Loucy (cell line): ENCODE results near the gene ITGB3.
"Not testable (repeated sequence)": the region's sequence is repeated elsewhere in the genome, so short reads cannot be mapped to it uniquely, and the experiment has no call there.

Experiments
- H2AFZ ChIP-seq: fragments of 200-600 bp; sonication (generic); 2 replicates; pipeline ENCODE4 v1.6.0; 2016; ENCODE audit warnings: antibody characterized with exemption, mild to moderate bottlenecking, low read length, moderate library complexity
- H3F3A ChIP-seq: fragments of 200-600 bp; 2 replicates; pipeline ENCODE4 v1.6.0; 2016; ENCODE audit warnings: antibody characterized with exemption, low read depth, mild to moderate bottlenecking
- H3K27me3 ChIP-seq: fragments of 200-600 bp; sonication (generic); 2 replicates; pipeline ENCODE4 v1.6.1; 2014; ENCODE audit warnings: low read length, mild to moderate bottlenecking; ENCODE audit not compliant: insufficient read depth, poor library complexity, severe bottlenecking
- H3K36me3 ChIP-seq: fragments of 200-600 bp; sonication (generic); 2 replicates; pipeline ENCODE4 v1.6.1; 2016; ENCODE audit warnings: low read length; ENCODE audit not compliant: insufficient read depth
- H3K4me1 ChIP-seq: fragments of 200-600 bp; sonication (generic); 2 replicates; pipeline ENCODE4 v1.5.1; 2014; ENCODE audit warnings: low read length, mild to moderate bottlenecking; ENCODE audit not compliant: insufficient read depth, poor library complexity, severe bottlenecking
- H3K4me2 ChIP-seq: fragments of 200-600 bp; sonication (generic); 2 replicates; pipeline ENCODE4 v1.6.0; 2014; ENCODE audit warnings: antibody characterized with exemption, low read length, low read depth, mild to moderate bottlenecking; ENCODE audit not compliant: poor library complexity, severe bottlenecking
- H3K4me3 ChIP-seq: fragments of 200-600 bp; sonication (generic); 2 replicates; pipeline ENCODE4 v1.5.1; 2014; ENCODE audit warnings: low read length, mild to moderate bottlenecking, mixed read lengths; ENCODE audit not compliant: poor library complexity, severe bottlenecking
- H3K79me2 ChIP-seq: fragments of 200-600 bp; sonication (generic); 2 replicates; pipeline ENCODE4 v1.6.1; 2014; ENCODE audit warnings: low read length; ENCODE audit not compliant: insufficient read depth
- H3K9ac ChIP-seq: fragments of 200-600 bp; sonication (generic); 2 replicates; pipeline ENCODE4 v1.6.0; 2014; ENCODE audit warnings: mild to moderate bottlenecking, low read depth, low read length, moderate library complexity; ENCODE audit not compliant: poor library complexity, severe bottlenecking
- H3K9me2 ChIP-seq: fragments of 200-600 bp; sonication (generic); replicated peaks from 2 replicates; pipeline ENCODE4 v1.6.1; 2016; ENCODE audit warnings: low read depth, low read length, mixed read lengths
- H3K9me3 ChIP-seq: fragments of 200-600 bp; sonication (generic); 2 replicates; pipeline ENCODE4 v1.6.1; 2014; ENCODE audit warnings: mild to moderate bottlenecking, antibody characterized with exemption, low read length, low read depth; ENCODE audit not compliant: insufficient read depth
- H4K20me1 ChIP-seq: fragments of 200-600 bp; sonication (generic); 2 replicates; pipeline ENCODE4 v1.6.0; 2014; ENCODE audit warnings: antibody characterized with exemption, low read length, mild to moderate bottlenecking; ENCODE audit not compliant: insufficient read depth, poor library complexity, severe bottlenecking
- EZH2phosphoT487 ChIP-seq: fragments of 200-600 bp; IDR thresholded peaks from 2 replicates; pipeline ENCODE4 v1.6.1; 2018; ENCODE audit warnings: antibody characterized with exemption, mild to moderate bottlenecking, moderate library complexity, borderline replicate concordance
- TF ChIP-seq, protein P1 (sequence below): fragments of 200-600 bp; sonication (generic); conservative IDR thresholded peaks from 2 replicates; pipeline ENCODE4 v1.5.1; 2014; ENCODE audit warnings: mild to moderate bottlenecking, antibody characterized with exemption, low read length

ITGB3 gene

DNA sequence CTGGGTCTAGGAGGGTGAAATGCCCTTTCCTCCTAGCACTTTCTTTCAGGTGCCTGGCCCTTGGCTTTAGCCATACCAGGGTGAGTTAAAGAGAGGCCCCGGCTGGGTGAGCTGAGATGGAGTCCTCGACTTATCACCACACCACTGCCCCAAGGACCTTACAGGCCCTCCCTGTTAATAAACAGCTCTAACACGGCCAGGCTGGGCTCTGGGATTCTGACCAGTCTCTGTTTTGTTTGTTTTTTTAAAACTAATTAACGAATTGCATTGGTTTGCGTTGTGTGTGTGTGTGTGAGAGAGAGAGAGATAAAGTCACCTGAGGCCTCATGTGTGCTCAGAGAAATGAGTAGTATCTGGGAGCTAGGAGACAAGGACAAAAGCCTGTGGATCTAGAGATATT is 30.2 kb upstream of the ITGB3 start:
- Histone ChIP-seq H3K36me3 (no peaks in the 10 kb centered on the region), H3K4me2 (no peak overlapping the region), H4K20me1 (no peaks in the 10 kb centered on the region), H3K4me3 (no peak overlapping the region), H3F3A (no peaks in the 10 kb centered on the region; the same call in 1 of the 2 replicates), H3K9me2 (no peaks in the 10 kb centered on the region), H2AFZ (no peak overlapping the region), H3K9me3 (no peaks in the 10 kb centered on the region; the same call in 1 of the 2 replicates), H3K27me3 (no peaks in the 10 kb centered on the region), H3K4me1 (peaks cover 49% of the 10 kb centered on the region), H3K9ac (no peak overlapping the region), H3K79me2 (no peaks in the 10 kb centered on the region)
- no peak for TF ChIP-seq EZH2phosphoT487
- TF ChIP-seq, protein P1, sequence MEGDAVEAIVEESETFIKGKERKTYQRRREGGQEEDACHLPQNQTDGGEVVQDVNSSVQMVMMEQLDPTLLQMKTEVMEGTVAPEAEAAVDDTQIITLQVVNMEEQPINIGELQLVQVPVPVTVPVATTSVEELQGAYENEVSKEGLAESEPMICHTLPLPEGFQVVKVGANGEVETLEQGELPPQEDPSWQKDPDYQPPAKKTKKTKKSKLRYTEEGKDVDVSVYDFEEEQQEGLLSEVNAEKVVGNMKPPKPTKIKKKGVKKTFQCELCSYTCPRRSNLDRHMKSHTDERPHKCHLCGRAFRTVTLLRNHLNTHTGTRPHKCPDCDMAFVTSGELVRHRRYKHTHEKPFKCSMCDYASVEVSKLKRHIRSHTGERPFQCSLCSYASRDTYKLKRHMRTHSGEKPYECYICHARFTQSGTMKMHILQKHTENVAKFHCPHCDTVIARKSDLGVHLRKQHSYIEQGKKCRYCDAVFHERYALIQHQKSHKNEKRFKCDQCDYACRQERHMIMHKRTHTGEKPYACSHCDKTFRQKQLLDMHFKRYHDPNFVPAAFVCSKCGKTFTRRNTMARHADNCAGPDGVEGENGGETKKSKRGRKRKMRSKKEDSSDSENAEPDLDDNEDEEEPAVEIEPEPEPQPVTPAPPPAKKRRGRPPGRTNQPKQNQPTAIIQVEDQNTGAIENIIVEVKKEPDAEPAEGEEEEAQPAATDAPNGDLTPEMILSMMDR = no peak

DNA sequence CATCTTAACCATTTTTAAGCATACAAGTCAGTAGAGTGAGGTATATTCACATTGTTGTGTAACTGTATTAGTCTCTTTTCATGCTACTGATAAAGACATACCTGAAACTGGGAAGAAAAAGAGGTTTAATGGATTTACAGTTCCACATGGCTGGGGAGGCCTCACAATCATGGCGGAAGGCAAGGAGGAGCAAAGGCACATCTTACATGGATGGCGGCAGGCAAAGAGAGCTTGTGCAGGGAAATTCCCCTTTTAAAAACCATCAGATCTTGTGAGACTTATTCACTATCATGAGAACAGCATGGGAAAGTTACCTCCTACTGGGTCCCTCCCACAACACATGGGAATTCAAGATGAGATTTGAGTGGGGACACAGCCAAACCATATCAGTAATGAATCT is 29.6 kb upstream of the ITGB3 start:
- not testable (repeated sequence) for H3K4me2 ChIP-seq, H2AFZ ChIP-seq, H3K4me3 ChIP-seq, H4K20me1 ChIP-seq, H3K27me3 ChIP-seq, H3K9ac ChIP-seq, H3K9me3 ChIP-seq, H3K79me2 ChIP-seq, H3K36me3 ChIP-seq, H3F3A ChIP-seq, H3K9me2 ChIP-seq
- H3K4me1 ChIP-seq = peaks cover 43% of the 10 kb centered on the region

DNA sequence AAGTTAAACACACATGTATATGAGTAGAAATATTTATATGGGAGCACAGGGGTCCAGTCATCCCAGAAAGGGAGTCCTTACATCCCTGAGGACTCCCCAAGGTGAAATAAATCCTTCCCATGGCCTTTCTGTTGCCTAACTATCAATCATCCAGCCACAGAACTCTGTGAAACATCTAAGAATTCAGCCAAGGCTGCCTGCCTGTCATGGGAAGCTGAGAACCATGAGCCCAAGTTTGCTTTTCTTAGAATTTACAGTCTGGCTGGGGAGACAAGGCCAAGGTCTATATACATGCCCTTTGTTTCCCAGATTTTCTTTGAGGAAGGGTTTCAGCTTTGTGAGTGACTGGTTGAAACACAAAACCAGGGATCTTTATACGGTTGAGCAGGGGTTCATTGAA is 28.7 kb upstream of the ITGB3 start:
- no peak overlapping the region for H2AFZ ChIP-seq

DNA sequence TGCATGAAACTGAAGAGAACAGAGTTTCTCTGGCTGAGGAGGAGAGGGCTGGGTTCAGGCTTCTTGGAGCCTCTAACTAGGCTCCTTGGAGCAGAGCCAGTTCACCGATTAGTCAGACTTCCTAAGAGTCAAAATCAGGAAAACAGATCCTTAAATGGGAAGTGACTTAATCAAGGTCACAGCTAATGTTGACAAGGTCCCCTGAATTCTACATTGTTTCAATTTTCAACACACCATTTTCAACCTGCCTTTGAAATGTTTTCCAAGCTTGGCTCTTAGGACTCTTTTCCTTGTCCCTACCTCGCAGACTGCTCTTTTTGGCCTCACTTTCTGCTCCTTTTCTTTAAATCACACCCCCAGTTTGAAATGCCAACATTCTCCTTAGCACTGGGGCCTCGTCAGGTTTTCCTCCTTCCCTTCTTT is 28.2 kb upstream of the ITGB3 start:
- Histone ChIP-seq H2AFZ (no peak overlapping the region), H3F3A (no peaks in the 10 kb centered on the region; the same call in 1 of the 2 replicates), H3K9me2 (no peaks in the 10 kb centered on the region), H3K27me3 (no peaks in the 10 kb centered on the region), H3K4me3 (no peak overlapping the region), H4K20me1 (no peaks in the 10 kb centered on the region), H3K36me3 (no peaks in the 10 kb centered on the region), H3K4me2 (no peak overlapping the region), H3K79me2 (no peaks in the 10 kb centered on the region), H3K9me3 (no peaks in the 10 kb centered on the region; the same call in 1 of the 2 replicates), H3K9ac (no peak overlapping the region), H3K4me1 (peaks cover 39% of the 10 kb centered on the region)
- no peak for TF ChIP-seq EZH2phosphoT487
- TF ChIP-seq, protein P1 = no peak

More for the DNA sequence above, 28.7 kb upstream of the ITGB3 start:
- Histone ChIP-seq H3F3A (no peaks in the 10 kb centered on the region; the same call in 1 of the 2 replicates), H3K27me3 (no peaks in the 10 kb centered on the region), H3K4me1 (peaks cover 39% of the 10 kb centered on the region), H3K9me3 (no peaks in the 10 kb centered on the region; the same call in 1 of the 2 replicates), H4K20me1 (no peaks in the 10 kb centered on the region), H3K36me3 (no peaks in the 10 kb centered on the region), H3K4me3 (no peak overlapping the region), H3K9me2 (no peaks in the 10 kb centered on the region), H3K4me2 (no peak overlapping the region), H3K79me2 (no peaks in the 10 kb centered on the region), H3K9ac (no peak overlapping the region)
- TF ChIP-seq, protein P1 = no peak
- no peak for TF ChIP-seq EZH2phosphoT487
